ENCODE results near the gene ROCK1.
"Not testable (repeated sequence)": the region's sequence is repeated elsewhere in the genome, so short reads cannot be mapped to it uniquely, and the experiment has no call there.

ROCK1 gene

GRCh38 chr18:21057112-21057511, 54.5 kb downstream of the ROCK1 start:
- Mint-ChIP-seq H3K36me3 (ENCODE audit: insufficient read depth) (no peaks in the 10 kb centered on the region), H3K4me3 (no peak overlapping the region), H3K4me1 (ENCODE audit: low read depth in 2 of 2) (peaks cover 6 to 28% of the 10 kb centered on the region in 2 donors), H3K27ac (no peak overlapping the region), H3K9me3 (no peaks in the 10 kb centered on the region), H3K27me3 (no peaks in the 10 kb centered on the region)
- no peak for ATAC-seq (replicated peaks)
- no peak for DNase-seq

DNA sequence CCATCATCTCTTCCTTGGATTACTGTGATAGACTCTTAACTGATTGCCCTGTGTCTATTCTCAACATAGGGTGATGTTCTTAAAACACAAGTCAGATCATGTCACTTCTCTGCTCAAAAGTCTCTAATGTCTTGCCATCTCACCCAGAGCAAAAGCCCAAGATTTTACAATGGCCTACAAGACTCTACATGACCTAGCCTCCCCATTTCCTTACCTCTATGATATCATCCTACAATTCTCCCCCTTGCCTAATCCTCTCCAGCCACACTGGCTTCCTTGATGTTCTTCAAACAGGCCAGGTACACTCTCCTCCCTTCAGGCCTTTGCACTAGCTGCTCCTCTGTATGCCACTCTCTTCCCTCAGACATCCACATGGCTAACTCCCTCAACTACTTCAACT, 55.1 kb downstream of the ROCK1 start:
- Mint-ChIP-seq H3K27ac (no peak overlapping the region), H3K9me3 (no peaks in the 10 kb centered on the region), H3K4me1 (ENCODE audit: low read depth in 2 of 2) (peaks cover 8 to 25% of the 10 kb centered on the region in 2 donors), H3K4me3 (no peak overlapping the region), H3K36me3 (ENCODE audit: insufficient read depth) (no peaks in the 10 kb centered on the region), H3K27me3 (no peaks in the 10 kb centered on the region)
- no peak for DNase-seq
- ATAC-seq (replicated peaks), result no peak

- Mint-ChIP-seq H3K27me3 (no peaks in the 10 kb centered on the region), H3K9me3 (no peaks in the 10 kb centered on the region), H3K27ac (no peak overlapping the region), H3K36me3 (ENCODE audit: insufficient read depth) (no peaks in the 10 kb centered on the region), H3K4me1 (ENCODE audit: low read depth in 2 of 2) (peaks cover 12 to 39% of the 10 kb centered on the region in 2 donors), H3K4me3 (no peak overlapping the region)
- DNase-seq, result no peak
- ATAC-seq (replicated peaks), result peak; percentile 40
Observed at GRCh38 chr18:21054252-21054821, 57.3 kb downstream of the ROCK1 start.

DNA sequence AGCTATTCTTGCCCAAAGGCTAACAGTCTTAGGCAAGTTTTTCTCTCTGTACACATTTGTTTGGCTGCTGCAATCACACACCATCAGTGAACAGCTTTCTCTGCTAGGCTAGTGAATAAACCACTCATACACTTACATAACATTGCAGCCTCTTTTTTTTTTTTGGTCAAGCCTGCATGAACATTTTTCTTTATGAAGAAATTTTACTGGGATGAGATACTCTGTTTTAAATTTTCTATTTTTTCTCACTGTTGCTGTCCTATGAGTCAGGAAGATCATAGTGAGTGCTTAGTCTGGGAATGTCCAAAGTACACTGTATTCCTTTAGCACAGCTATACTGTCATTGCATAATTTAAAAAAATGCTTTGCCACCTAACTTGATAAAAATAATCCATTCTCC, 58.5 kb downstream of the ROCK1 start:
- no peak overlapping the region for H3K4me3 Mint-ChIP-seq
- H3K36me3 Mint-ChIP-seq (ENCODE audit: insufficient read depth), result peaks cover 8% of the 10 kb centered on the region
- H3K4me1 Mint-ChIP-seq (ENCODE audit: low read depth in 2 of 2), result peaks cover 13 to 42% of the 10 kb centered on the region in 2 donors
- H3K27ac Mint-ChIP-seq, result no peak overlapping the region
- ATAC-seq (replicated peaks) (peak; percentile 56), DNase-seq (no peak)
- H3K27me3 Mint-ChIP-seq, result no peaks in the 10 kb centered on the region
- H3K9me3 Mint-ChIP-seq, result no peaks in the 10 kb centered on the region

DNA sequence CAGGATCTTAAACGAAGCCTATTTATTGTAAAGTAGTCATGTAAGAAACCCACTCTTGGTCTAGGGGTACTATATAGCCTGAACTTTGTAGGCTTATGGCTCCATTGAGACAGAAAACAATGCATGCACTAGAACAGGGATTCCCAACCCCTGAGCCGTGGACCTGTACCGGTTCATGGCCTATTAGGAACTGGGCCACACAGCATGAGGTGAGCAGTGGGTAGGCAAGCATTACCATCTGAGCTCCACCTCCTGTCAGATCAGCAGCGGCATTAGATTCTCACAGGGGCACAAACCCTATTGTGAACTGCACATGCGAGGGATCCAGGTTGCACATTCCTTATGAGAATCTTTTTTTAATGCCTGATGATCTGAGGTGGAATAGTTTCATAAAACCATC, 59.2 kb downstream of the ROCK1 start:
- no peaks in the 10 kb centered on the region for H3K9me3 Mint-ChIP-seq

GRCh38 chr18:21051620-21052019, 60.0 kb downstream of the ROCK1 start:
- H3K4me3 Mint-ChIP-seq, result no peak overlapping the region
- H3K27ac Mint-ChIP-seq, result peak overlapping the region in 1 of 2 donors; percentile 8
- H3K9me3 Mint-ChIP-seq, result no peaks in the 10 kb centered on the region
- DNase-seq, result no peak
- no peaks in the 10 kb centered on the region for H3K27me3 Mint-ChIP-seq
- H3K36me3 Mint-ChIP-seq (ENCODE audit: insufficient read depth), result peaks cover 21% of the 10 kb centered on the region
- no peak for ATAC-seq (replicated peaks)
- peaks cover 17 to 56% of the 10 kb centered on the region in 2 donors for H3K4me1 Mint-ChIP-seq (ENCODE audit: low read depth in 2 of 2)

More for the DNA sequence above, 59.2 kb downstream of the ROCK1 start:
- H3K4me3 Mint-ChIP-seq, result no peak overlapping the region
- H3K27me3 Mint-ChIP-seq, result no peaks in the 10 kb centered on the region
- H3K36me3 Mint-ChIP-seq (ENCODE audit: insufficient read depth), result peaks cover 14% of the 10 kb centered on the region
- DNase-seq, result no peak
- peaks cover 13 to 48% of the 10 kb centered on the region in 2 donors for H3K4me1 Mint-ChIP-seq (ENCODE audit: low read depth in 2 of 2)
- no peak overlapping the region for H3K27ac Mint-ChIP-seq
- no peak for ATAC-seq (replicated peaks)

DNA sequence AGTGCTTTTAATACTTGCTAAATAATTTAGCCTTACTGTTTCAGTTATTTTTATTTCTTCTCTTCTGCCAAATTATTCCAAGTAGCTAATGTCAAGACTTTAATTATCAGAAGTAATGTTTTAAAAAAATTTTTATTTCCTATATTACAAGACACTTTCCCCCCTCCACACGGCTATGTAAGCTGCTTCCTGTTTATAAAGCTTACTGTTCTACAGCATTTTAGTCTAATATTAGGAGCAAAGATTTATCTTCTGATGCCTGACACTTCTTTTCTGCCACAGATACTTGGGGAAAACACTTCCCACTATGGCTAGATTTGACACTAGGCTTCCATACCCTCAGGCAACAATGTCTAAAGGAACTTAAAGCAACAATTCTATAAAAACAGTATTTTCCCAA, 62.3 kb downstream of the ROCK1 start:
- Mint-ChIP-seq H3K9me3 (no peaks in the 10 kb centered on the region), H3K27me3 (no peaks in the 10 kb centered on the region), H3K4me3 (peak overlapping the region in 1 of 2 donors; percentile 52), H3K36me3 (ENCODE audit: insufficient read depth) (peaks cover 31% of the 10 kb centered on the region), H3K4me1 (ENCODE audit: low read depth in 2 of 2) (peaks cover 20 to 65% of the 10 kb centered on the region in 2 donors), H3K27ac (peak overlapping the region; percentile 27 to 75)
- DNase-seq (no peak), ATAC-seq (replicated peaks) (no peak)

DNA sequence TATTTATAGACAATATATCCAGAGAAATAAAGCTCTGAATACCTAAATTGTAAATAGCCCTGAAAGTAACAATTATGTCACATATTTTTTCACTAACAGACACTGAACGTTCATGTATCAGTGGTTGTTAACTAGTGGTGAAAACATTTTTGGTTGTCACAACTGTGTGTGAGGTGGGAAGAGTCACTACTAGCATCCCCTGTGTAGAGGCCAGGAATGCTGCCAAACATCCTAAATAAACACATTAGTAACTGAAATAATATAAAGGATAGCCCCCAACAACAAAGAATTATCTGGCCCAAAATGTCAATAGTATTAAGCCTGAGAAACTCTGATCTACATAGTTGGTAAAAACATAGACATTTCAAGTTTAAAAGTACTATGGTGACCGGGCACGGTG, 64.5 kb downstream of the ROCK1 start:
- peak overlapping the region; percentile 15 to 82 for H3K27ac Mint-ChIP-seq
- no peaks in the 10 kb centered on the region for H3K9me3 Mint-ChIP-seq
- DNase-seq (no peak), ATAC-seq (replicated peaks) (no peak)
- no peaks in the 10 kb centered on the region for H3K27me3 Mint-ChIP-seq
- H3K4me1 Mint-ChIP-seq (ENCODE audit: low read depth in 2 of 2), result peaks cover 17 to 59% of the 10 kb centered on the region in 2 donors
- peaks cover 43% of the 10 kb centered on the region for H3K36me3 Mint-ChIP-seq (ENCODE audit: insufficient read depth)
- no peak overlapping the region for H3K4me3 Mint-ChIP-seq

DNA sequence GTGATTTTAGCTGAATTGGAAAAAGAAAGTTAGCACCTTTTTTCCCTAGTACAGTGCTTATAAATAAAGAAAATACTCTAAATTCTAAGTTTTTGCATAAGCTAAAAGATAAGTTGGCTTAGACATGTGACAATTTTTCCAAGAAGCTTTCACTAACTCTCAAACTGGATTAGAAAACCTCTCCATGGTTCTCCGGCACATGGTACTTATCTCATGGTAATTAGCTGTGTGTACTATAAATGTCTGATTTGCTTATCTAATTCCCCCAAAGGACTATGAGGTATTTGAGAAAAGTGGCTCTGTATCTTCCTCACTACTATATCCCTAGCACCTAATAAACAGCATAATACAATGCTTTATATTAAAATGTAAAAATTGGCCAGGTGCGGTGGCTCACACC, 71.1 kb downstream of the ROCK1 start:
- ATAC-seq (replicated peaks), result no peak
- Mint-ChIP-seq H3K4me1 (ENCODE audit: low read depth in 2 of 2) (peaks cover 3 to 12% of the 10 kb centered on the region in 2 donors), H3K9me3 (no peaks in the 10 kb centered on the region), H3K4me3 (no peak overlapping the region), H3K36me3 (ENCODE audit: insufficient read depth) (peaks cover 60% of the 10 kb centered on the region), H3K27ac (peak overlapping the region in 1 of 2 donors; percentile 53), H3K27me3 (no peaks in the 10 kb centered on the region)
- DNase-seq, result no peak

GRCh38 chr18:21038201-21038600, 73.4 kb downstream of the ROCK1 start:
- Mint-ChIP-seq H3K9me3 (no peaks in the 10 kb centered on the region), H3K4me3 (no peak overlapping the region), H3K27me3 (no peaks in the 10 kb centered on the region), H3K27ac (peak overlapping the region in 1 of 2 donors; percentile 62), H3K36me3 (ENCODE audit: insufficient read depth) (peaks cover 51% of the 10 kb centered on the region), H3K4me1 (ENCODE audit: low read depth in 2 of 2) (peaks cover 5 to 15% of the 10 kb centered on the region in 2 donors)
- DNase-seq (no peak), ATAC-seq (replicated peaks) (no peak)

GRCh38 chr18:21031845-21032244, 79.8 kb downstream of the ROCK1 start:
- peaks cover 43% of the 10 kb centered on the region for H3K36me3 Mint-ChIP-seq (ENCODE audit: insufficient read depth)
- no peak overlapping the region for H3K27ac Mint-ChIP-seq
- H3K4me3 Mint-ChIP-seq, result no peak overlapping the region
- H3K4me1 Mint-ChIP-seq (ENCODE audit: low read depth in 2 of 2), result peaks cover 16 to 24% of the 10 kb centered on the region in 2 donors
- DNase-seq (no peak), ATAC-seq (replicated peaks) (no peak)
- peaks cover 0 to 11% of the 10 kb centered on the region in 2 donors for H3K9me3 Mint-ChIP-seq
- H3K27me3 Mint-ChIP-seq, result no peaks in the 10 kb centered on the region

DNA sequence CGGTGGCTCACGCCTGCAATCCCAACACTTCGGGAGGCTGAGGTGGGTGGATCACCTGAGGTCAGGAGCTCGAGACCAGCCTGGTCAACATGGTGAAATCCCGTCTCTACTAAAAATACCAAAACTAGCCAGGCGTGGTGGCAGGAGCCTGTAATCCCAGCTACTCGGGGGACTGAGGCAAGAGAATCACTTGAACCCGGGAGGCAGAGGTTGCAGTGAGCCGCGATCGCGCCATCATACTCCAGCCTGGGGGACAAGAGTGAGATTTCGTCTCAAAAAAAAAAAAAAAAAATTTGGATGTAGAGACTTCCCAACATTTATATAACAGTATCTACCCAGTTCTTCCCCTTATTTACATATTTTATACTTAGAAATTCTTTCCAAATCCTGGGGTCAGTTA, 93.4 kb downstream of the ROCK1 start:
- not testable (repeated sequence) for DNase-seq; H3K9me3 Mint-ChIP-seq; H3K4me1 Mint-ChIP-seq (ENCODE audit: low read depth in 2 of 2); H3K4me3 Mint-ChIP-seq; H3K27ac Mint-ChIP-seq; ATAC-seq (replicated peaks); H3K27me3 Mint-ChIP-seq
- peaks cover 72% of the 10 kb centered on the region for H3K36me3 Mint-ChIP-seq (ENCODE audit: insufficient read depth)

DNA sequence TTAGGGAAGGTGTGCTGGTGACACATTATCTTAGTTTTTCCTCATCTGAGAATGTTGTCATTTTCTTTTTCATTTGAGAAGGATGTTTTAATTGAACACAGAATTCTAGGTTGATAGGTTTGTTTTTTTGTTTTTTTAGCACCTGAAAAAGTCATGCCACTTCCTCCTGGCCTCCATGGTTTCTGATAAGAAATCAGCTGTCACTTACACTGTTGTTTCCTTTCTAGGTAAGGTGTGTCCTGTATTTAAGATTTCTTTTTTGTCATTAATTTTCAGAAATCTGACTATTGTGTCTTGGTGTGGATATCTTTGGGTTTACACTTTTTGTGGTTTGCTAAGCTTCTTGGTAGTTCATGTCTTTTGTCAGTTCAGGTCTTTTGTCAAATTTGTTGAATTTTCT, 99.3 kb downstream of the ROCK1 start:
- peaks cover 66% of the 10 kb centered on the region for H3K36me3 Mint-ChIP-seq (ENCODE audit: insufficient read depth)
- ATAC-seq (replicated peaks) (no peak), DNase-seq (no peak)
- H3K9me3 Mint-ChIP-seq, result no peaks in the 10 kb centered on the region
- peaks cover 0 to 11% of the 10 kb centered on the region in 2 donors for H3K4me1 Mint-ChIP-seq (ENCODE audit: low read depth in 2 of 2)
- peak overlapping the region; percentile 9 to 35 for H3K27ac Mint-ChIP-seq
- no peaks in the 10 kb centered on the region for H3K27me3 Mint-ChIP-seq
- no peak overlapping the region for H3K4me3 Mint-ChIP-seq

GRCh38 chr18:21004726-21005125, 106.9 kb downstream of the ROCK1 start:
- ATAC-seq (replicated peaks), result no peak
- H3K36me3 Mint-ChIP-seq (ENCODE audit: insufficient read depth), result peaks cover 78% of the 10 kb centered on the region
- DNase-seq, result no peak

More at GRCh38 chr18:21004726-21005125, 106.9 kb downstream of the ROCK1 start:
- H3K27me3 Mint-ChIP-seq, result no peaks in the 10 kb centered on the region
- peaks cover 6 to 10% of the 10 kb centered on the region in 2 donors for H3K4me1 Mint-ChIP-seq (ENCODE audit: low read depth in 2 of 2)
- H3K27ac Mint-ChIP-seq, result no peak overlapping the region
- H3K4me3 Mint-ChIP-seq, result no peak overlapping the region
- no peaks in the 10 kb centered on the region for H3K9me3 Mint-ChIP-seq

All from effector memory CD8-positive, alpha-beta T cell (primary cell).